ENCODE data around the gene SLC7A8. TPM values are rescaled to one million over a fixed set of nuclear protein-coding genes. Genes with fewer than 3 reads are reported as not detected.

The SLC7A8 gene
- total RNA-seq, 4 donors from 2014 or later: 32.4 to 67.4 (median 42.9) TPM

DNA sequence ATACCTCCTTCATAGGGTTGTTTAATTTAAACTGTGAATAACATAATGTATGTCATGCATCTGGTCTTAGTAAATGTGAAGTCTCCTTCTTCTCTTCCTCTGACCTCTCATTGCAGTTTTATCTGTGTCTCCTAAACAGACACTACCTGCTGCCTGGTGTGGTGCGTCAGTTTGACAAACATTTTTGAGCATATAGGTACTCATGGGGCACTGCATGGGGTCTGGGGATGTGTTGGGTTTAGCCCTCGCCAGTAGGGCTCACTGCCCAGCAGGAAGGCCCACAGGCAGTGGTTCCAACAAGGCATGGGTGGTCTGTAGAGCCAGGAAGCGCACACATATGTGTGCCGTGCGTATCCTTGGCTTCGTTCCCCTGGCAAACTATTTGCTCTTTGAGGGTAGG is 61.4 kb downstream of the SLC7A8 start:
- DNase-seq (ENCODE audit: low spot score in 2 of 2): no peak
- WGBS, 2 donors: 86 to 95% methylated on average over 6 of the region's 6 CpGs
- no peak for TF ChIP-seq POLR2A (IDR thresholded peaks at IDR 0.05)
- H3K4me3 ChIP-seq (ENCODE audit: low read depth, poor library complexity, severe bottlenecking): no peak overlapping the region
- intact Hi-C loops (cut with DNase I; ENCODE audit: low total_unique reads): no loop called here

- intact Hi-C loops (cut with DNase I; ENCODE audit: low total_unique reads): loop anchor here (2.0 kb wide), 1 partner anchor 65 kb away; no protein-coding TSS in a partner anchor
- WGBS, 2 donors: 49 to 52% methylated on average over 6 of the region's 6 CpGs
- no peak overlapping the region for H3K4me3 ChIP-seq (ENCODE audit: low read depth, poor library complexity, severe bottlenecking)
- no peak for DNase-seq (ENCODE audit: low spot score in 2 of 2)
- no peak for TF ChIP-seq POLR2A (IDR thresholded peaks at IDR 0.05)
- TF ChIP-seq, protein P1, sequence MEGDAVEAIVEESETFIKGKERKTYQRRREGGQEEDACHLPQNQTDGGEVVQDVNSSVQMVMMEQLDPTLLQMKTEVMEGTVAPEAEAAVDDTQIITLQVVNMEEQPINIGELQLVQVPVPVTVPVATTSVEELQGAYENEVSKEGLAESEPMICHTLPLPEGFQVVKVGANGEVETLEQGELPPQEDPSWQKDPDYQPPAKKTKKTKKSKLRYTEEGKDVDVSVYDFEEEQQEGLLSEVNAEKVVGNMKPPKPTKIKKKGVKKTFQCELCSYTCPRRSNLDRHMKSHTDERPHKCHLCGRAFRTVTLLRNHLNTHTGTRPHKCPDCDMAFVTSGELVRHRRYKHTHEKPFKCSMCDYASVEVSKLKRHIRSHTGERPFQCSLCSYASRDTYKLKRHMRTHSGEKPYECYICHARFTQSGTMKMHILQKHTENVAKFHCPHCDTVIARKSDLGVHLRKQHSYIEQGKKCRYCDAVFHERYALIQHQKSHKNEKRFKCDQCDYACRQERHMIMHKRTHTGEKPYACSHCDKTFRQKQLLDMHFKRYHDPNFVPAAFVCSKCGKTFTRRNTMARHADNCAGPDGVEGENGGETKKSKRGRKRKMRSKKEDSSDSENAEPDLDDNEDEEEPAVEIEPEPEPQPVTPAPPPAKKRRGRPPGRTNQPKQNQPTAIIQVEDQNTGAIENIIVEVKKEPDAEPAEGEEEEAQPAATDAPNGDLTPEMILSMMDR (IDR thresholded peaks at IDR 0.05): no peak
Measured at GRCh38 chr14:23121361-23121771, 62.1 kb downstream of the SLC7A8 start.

DNA sequence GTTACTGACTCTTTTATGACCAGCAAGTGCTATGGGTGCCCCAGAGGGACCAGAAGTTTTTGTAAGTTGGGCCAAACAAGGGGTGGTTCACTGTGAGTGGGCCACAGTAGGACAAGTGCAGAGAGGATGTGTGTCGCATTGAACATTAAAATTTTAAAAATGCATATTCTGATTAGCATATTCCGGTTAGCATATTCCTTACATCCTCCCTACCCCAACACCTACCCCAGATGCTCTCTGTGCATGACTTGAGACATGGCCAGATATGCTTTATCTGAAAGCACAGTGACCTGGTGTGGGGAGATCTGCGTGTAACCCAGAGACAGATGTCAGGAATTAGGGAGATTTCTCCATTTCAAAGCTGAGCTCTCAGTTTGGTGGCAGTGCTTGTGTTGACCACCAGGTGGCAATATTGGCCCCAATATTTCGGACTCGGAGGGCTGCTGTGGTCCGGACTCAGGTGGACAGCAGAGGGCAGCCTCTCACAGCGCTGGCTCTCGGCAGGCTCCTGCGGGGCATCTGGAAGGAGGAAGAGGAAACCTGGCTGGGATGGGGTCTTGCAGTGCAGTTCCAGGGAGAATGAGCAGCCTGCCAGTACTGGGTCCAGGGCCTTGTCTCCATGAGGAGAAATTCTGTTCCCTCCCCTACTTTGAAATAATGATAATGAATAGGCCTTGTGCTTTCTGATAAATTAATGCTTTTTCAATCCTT is 62.8 kb downstream of the SLC7A8 start:
- 14 to 16% methylated on average over 9 of the region's 9 CpGs for WGBS, 2 donors
- H3K4me3 ChIP-seq (ENCODE audit: low read depth, poor library complexity, severe bottlenecking): no peak overlapping the region
- intact Hi-C loops (cut with DNase I; ENCODE audit: low total_unique reads): loop anchor here (2.0 kb wide), 1 partner anchor 66 kb away; no protein-coding TSS in a partner anchor
- TF ChIP-seq, protein P1 (IDR thresholded peaks at IDR 0.05): peak in 2 of 3 donors; percentile 98 to 100
- no peak for TF ChIP-seq POLR2A (IDR thresholded peaks at IDR 0.05)
- DNase-seq (ENCODE audit: low spot score in 2 of 2): peak; percentile 90 to 98

- no peak for DNase-seq (ENCODE audit: low spot score in 2 of 2)
- intact Hi-C loops (cut with DNase I; ENCODE audit: low total_unique reads): loop anchor here (2.0 kb wide), 1 partner anchor 67 kb away; no protein-coding TSS in a partner anchor
- no peak overlapping the region for H3K4me3 ChIP-seq (ENCODE audit: low read depth, poor library complexity, severe bottlenecking)
- no peak for TF ChIP-seq POLR2A (IDR thresholded peaks at IDR 0.05)
- TF ChIP-seq, protein P1 (IDR thresholded peaks at IDR 0.05): no peak
- 75 to 77% methylated on average over 14 to 16 of the region's 16 CpGs for WGBS, 2 donors
Measured at GRCh38 chr14:23119363-23120327, 63.8 kb downstream of the SLC7A8 start.

- 81 to 83% methylated on average over 29 to 30 of the region's 32 CpGs for WGBS, 2 donors
- intact Hi-C loops (cut with DNase I; ENCODE audit: low total_unique reads): no loop called here
- H3K4me3 ChIP-seq (ENCODE audit: low read depth, poor library complexity, severe bottlenecking): no peak within 1 kb of the TSS
- DNase-seq (ENCODE audit: low spot score in 2 of 2): no peak
- no peak for TF ChIP-seq POLR2A (IDR thresholded peaks at IDR 0.05)
- TF ChIP-seq, protein P1 (IDR thresholded peaks at IDR 0.05): no peak
Measured at GRCh38 chr14:23118506-23119362, 64.7 kb downstream of the SLC7A8 start, which contains the start of gene CEBPE. TSS of gene CEBPE (minus strand) at chr14:23119255. CDS start at chr14:23119091, 164 bp downstream.

Data from lower leg skin (tissue), 4 donors.